ENCODE measurements around the gene NOC2L. TPM values are rescaled to one million over a fixed set of nuclear protein-coding genes. Genes with fewer than 3 reads are reported as not detected.

The NOC2L gene
- total RNA-seq, 1 experiment from 2014 or later, result 130 TPM

DNA sequence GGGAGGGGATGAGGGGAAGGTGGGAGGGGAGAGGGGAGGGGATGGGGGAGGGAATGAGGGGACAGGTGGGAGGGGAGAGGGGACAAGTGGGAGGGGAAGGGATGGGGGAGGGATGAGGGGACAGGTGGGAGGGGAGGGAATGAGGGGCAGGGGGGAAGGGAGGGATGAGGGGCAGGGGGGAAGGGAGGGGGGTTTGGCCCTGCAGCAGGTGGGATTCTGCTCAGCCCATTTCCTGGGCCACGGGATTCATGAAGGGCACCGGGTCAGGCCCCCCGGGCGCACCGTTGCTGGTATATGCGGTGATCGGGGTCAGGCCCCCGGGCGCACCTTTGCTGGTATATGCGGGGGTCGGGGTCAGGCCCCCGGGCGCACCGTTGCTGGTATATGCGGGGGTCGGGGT is 50.4 kb downstream of the NOC2L start:
- no peaks in the 10 kb centered on the region for H3K4me1 ChIP-seq (ENCODE audit: insufficient read depth, low read length)
- no peak overlapping the region for H2BK120ac ChIP-seq (ENCODE audit: low read depth, low read length, poor library complexity, severe bottlenecking)
- no peak overlapping the region for H3K56ac ChIP-seq (ENCODE audit: insufficient read length, low read depth, low read length)
- WGBS (ENCODE audit: extremely low coverage, insufficient read length, low lambda C conversion rate), result no CpG with 5 or more reads among the region's 16 CpGs
- no peaks in the 10 kb centered on the region for H3K9me3 ChIP-seq (ENCODE audit: control insufficient read depth, low read depth, low read length)
- no peak for DNase-seq
- H2BK5ac ChIP-seq (ENCODE audit: insufficient read length, low read length), result no peak overlapping the region
- H4K91ac ChIP-seq (ENCODE audit: insufficient read length, low read depth, low read length), result no peak overlapping the region
- Mint-ChIP-seq H3K9me3 (peaks cover 2 to 3% of the 10 kb centered on the region in 2 experiments; a peak in 3 of 5 replicates), H3K4me1 (peaks cover 10 to 17% of the 10 kb centered on the region in 2 experiments), H3K36me3 (ENCODE audit: insufficient read depth in 1 of 3, low read depth in 3 of 3) (peaks cover 3 to 8% (median 4%) of the 10 kb centered on the region in 3 experiments; a peak in 4 of 7 replicates), H3K4me3 (no peak overlapping the region), H3K27me3 (ENCODE audit: low read depth) (peaks cover 72% of the 10 kb centered on the region), H3K27ac (no peak overlapping the region)
- H3K23ac ChIP-seq (ENCODE audit: insufficient read length, low read depth, low read length), result no peak overlapping the region
- H2AK5ac ChIP-seq (ENCODE audit: insufficient read length, low read length), result no peak overlapping the region
- no peaks in the 10 kb centered on the region for H3K79me2 ChIP-seq (ENCODE audit: insufficient read depth, low read length)
- no peaks in the 10 kb centered on the region for H4K20me1 ChIP-seq (ENCODE audit: control insufficient read depth, insufficient read depth, insufficient read length)
- H2BK15ac ChIP-seq (ENCODE audit: low read depth, low read length), result no peak overlapping the region
- no peak overlapping the region for H3T11ph ChIP-seq (ENCODE audit: low read length)
- no peak for TF ChIP-seq CTCF (conservative IDR thresholded peaks at IDR 0.05)
- peaks cover 6% of the 10 kb centered on the region for H3K23me2 ChIP-seq (ENCODE audit: insufficient read length, low read depth, low read length, poor library complexity, severe bottlenecking)
- H3K27ac ChIP-seq (ENCODE audit: insufficient read length, low read depth, low read length), result no peak overlapping the region
- no peak overlapping the region for H2AFZ ChIP-seq (ENCODE audit: low read length)
- H3K4me2 ChIP-seq (ENCODE audit: insufficient read depth, insufficient read length, low read length), result no peak overlapping the region
- no peak overlapping the region for H4K8ac ChIP-seq (replicated peaks; ENCODE audit: insufficient read length, low read depth, low read length)
- no peak overlapping the region for H3K4ac ChIP-seq (ENCODE audit: low read depth, low read length)
- H3K27me3 ChIP-seq (ENCODE audit: insufficient read depth, low read length), result peaks cover 15% of the 10 kb centered on the region; the same call in 1 of the 2 replicates
- no peak overlapping the region for H4K5ac ChIP-seq (ENCODE audit: insufficient read length, low read depth, low read length)
- no peak overlapping the region for H2BK12ac ChIP-seq (ENCODE audit: insufficient read length, low read depth, low read length)
- H3K14ac ChIP-seq (ENCODE audit: insufficient read depth, low read length), result no peak overlapping the region
- H3K18ac ChIP-seq (ENCODE audit: insufficient read length, low read depth, low read length), result no peak overlapping the region
- no peak overlapping the region for H3K9ac ChIP-seq (ENCODE audit: extremely low read depth, insufficient read length, low read length)
- no peaks in the 10 kb centered on the region for H3K79me1 ChIP-seq (ENCODE audit: insufficient read depth, low read depth, low read length, poor library complexity, severe bottlenecking)
- no peak overlapping the region for H2BK20ac ChIP-seq (ENCODE audit: low read depth, low read length, poor library complexity, severe bottlenecking)

Measured in H9 (cell line).